HepG2 (cell line): Measurements from ENCODE around the gene SIX5. TPM values are rescaled to one million over a fixed set of nuclear protein-coding genes. Genes with fewer than 3 reads are reported as not detected.
A peak's percentile ranks its signal among the peaks of the same experiment; 100 is the strongest.

Source experiments
- CEBPG ChIP-seq: IDR thresholded peaks from 2 replicates; pipeline ENCODE4 v1.6.1; 2016
- DNMT1 ChIP-seq: sonication (generic); formaldehyde crosslinking; IDR thresholded peaks from 2 replicates; pipeline ENCODE4 v1.5.1; 2020; ENCODE audit warnings: mild to moderate bottlenecking, missing genetic modification reagents
- EHMT2 ChIP-seq: fragments of 200-600 bp; sonication (generic); IDR thresholded peaks from 2 replicates; pipeline ENCODE4 v1.7.0; 2017; ENCODE audit warnings: antibody characterized with exemption, low read depth, low read length, borderline replicate concordance
- JDP2 ChIP-seq: sonication (generic); formaldehyde crosslinking; IDR thresholded peaks from 2 replicates; pipeline ENCODE4 v1.8.1; 2022; ENCODE audit warnings: missing genetic modification reagents, borderline replicate concordance
- KDM1A ChIP-seq: IDR thresholded peaks from 2 replicates; pipeline ENCODE4 v1.6.1; 2016; ENCODE audit warnings: missing compliant biosample characterization
- POLR2A ChIP-seq, 2 experiments: IDR thresholded peaks; 2 replicates each; pipeline ENCODE4 v1.6.1; 2011; ENCODE audit warnings: low read depth in 2 of 2, low read length in 2 of 2, mild to moderate bottlenecking in 1 of 2, moderate library complexity in 1 of 2; ENCODE audit not compliant: insufficient read depth in 1 of 2
- PRMT3 ChIP-seq: sonication (generic); formaldehyde crosslinking; IDR thresholded peaks from 2 replicates; pipeline ENCODE4 v1.8.1; 2022; ENCODE audit warnings: low read depth, mild to moderate bottlenecking, moderate library complexity, missing genetic modification reagents, borderline replicate concordance
- REPIN1 ChIP-seq: sonication (generic); formaldehyde crosslinking; IDR thresholded peaks from 2 replicates; pipeline ENCODE4 v1.8.0; 2022; ENCODE audit warnings: missing genetic modification reagents, low read depth, mild to moderate bottlenecking, borderline replicate concordance
- TAF1 ChIP-seq: sonication (generic); formaldehyde crosslinking; IDR thresholded peaks from 2 replicates; pipeline ENCODE4 v1.4.0; 2020; ENCODE audit warnings: missing genetic modification reagents
- TCF7 ChIP-seq: sonication (generic); IDR thresholded peaks from 2 replicates; pipeline ENCODE4 v1.6.1; 2016; ENCODE audit warnings: antibody characterized with exemption, low read depth
- TRIM24 ChIP-seq: sonication (generic); formaldehyde crosslinking; IDR thresholded peaks from 2 replicates; pipeline ENCODE4 v1.8.0; 2022; ENCODE audit warnings: mild to moderate bottlenecking, missing genetic modification reagents
- ZFP37 ChIP-seq: sonication (generic); formaldehyde crosslinking; IDR thresholded peaks from 2 replicates; pipeline ENCODE4 v1.4.0; 2020; ENCODE audit warnings: missing genetic modification reagents, borderline replicate concordance
- ZFP90 ChIP-seq: sonication (generic); formaldehyde crosslinking; IDR thresholded peaks from 2 replicates; pipeline ENCODE4 v1.8.0; 2022; ENCODE audit warnings: missing genetic modification reagents, mild to moderate bottlenecking, inconsistent platforms, borderline replicate concordance
- ZIK1 ChIP-seq: sonication (generic); formaldehyde crosslinking; IDR thresholded peaks from 2 replicates; pipeline ENCODE4 v1.5.0; 2020; ENCODE audit warnings: mild to moderate bottlenecking, low read depth, missing genetic modification reagents, borderline replicate concordance
- ZNF230 ChIP-seq: sonication (generic); formaldehyde crosslinking; IDR thresholded peaks from 2 replicates; pipeline ENCODE4 v1.4.0; 2020; ENCODE audit warnings: mild to moderate bottlenecking, missing genetic modification reagents
- ZNF282 ChIP-seq: fragments of 450-650 bp; IDR thresholded peaks from 2 replicates; pipeline ENCODE4 v1.6.1; 2018; ENCODE audit not compliant: partially characterized antibody
- ZNF33A ChIP-seq: sonication (generic); formaldehyde crosslinking; IDR thresholded peaks from 2 replicates; pipeline ENCODE4 v1.5.1; 2020; ENCODE audit warnings: missing genetic modification reagents, mild to moderate bottlenecking, moderate library complexity, borderline replicate concordance
- ZNF34 ChIP-seq: sonication (generic); formaldehyde crosslinking; IDR thresholded peaks from 2 replicates; pipeline ENCODE4 v1.4.0; 2020; ENCODE audit warnings: mild to moderate bottlenecking, missing genetic modification reagents, borderline replicate concordance
- ZNF441 ChIP-seq: sonication (generic); formaldehyde crosslinking; IDR thresholded peaks from 2 replicates; pipeline ENCODE4 v1.7.0; 2021; ENCODE audit warnings: missing genetic modification reagents, borderline replicate concordance
- ZNF552 ChIP-seq: sonication (generic); formaldehyde crosslinking; IDR thresholded peaks from 2 replicates; pipeline ENCODE4 v1.9.0; 2022; ENCODE audit warnings: missing genetic modification reagents, mild to moderate bottlenecking, borderline replicate concordance
- ZNF598 ChIP-seq: sonication (generic); formaldehyde crosslinking; IDR thresholded peaks from 2 replicates; pipeline ENCODE4 v1.5.1; 2020; ENCODE audit warnings: mild to moderate bottlenecking, missing genetic modification reagents, borderline replicate concordance
- ZNF660 ChIP-seq: sonication (generic); formaldehyde crosslinking; IDR thresholded peaks from 2 replicates; pipeline ENCODE4 v1.5.1; 2020; ENCODE audit warnings: mild to moderate bottlenecking, low read depth, missing genetic modification reagents, borderline replicate concordance
- polyA plus RNA-seq, 8 experiments: library from polyadenylated mRNA; depleted of rRNA in 3 of 8; stranded (reverse) in 7 of 8; unstranded in 1 of 8; fragments of >200 nt; fragmentation: Illumina TruSeq in 4 of 8; extraction: Trizol in 4 of 8; gene quantifications; 2 replicates each; pipeline versions ENCODE4 v1.2.1 to v1.2.3, GENCODE V29; 2011 to 2016; ENCODE audit warnings: low read depth in 4 of 8, missing spikeins in 1 of 8, mixed read lengths in 1 of 8; ENCODE audit not compliant: insufficient read depth in 1 of 8
- total RNA-seq, 5 experiments: library from RNA; depleted of rRNA; stranded (reverse); fragments of >200 nt; fragmentation: Illumina TruSeq; extraction: Trizol; gene quantifications; 2 replicates each; pipeline ENCODE4 v1.2.3, GENCODE V29; 2016; ENCODE audit warnings: low read depth in 1 of 5
- TF ChIP-seq, protein P1 (sequence below): sonication (generic); formaldehyde crosslinking; IDR thresholded peaks from 2 replicates; pipeline ENCODE4 v1.8.0; 2022; ENCODE audit warnings: missing genetic modification reagents, mild to moderate bottlenecking, moderate library complexity, borderline replicate concordance
- TF ChIP-seq, protein P2 (sequence below): sonication (generic); formaldehyde crosslinking; IDR thresholded peaks from 2 replicates; pipeline ENCODE4 v1.8.0; 2023; ENCODE audit warnings: mild to moderate bottlenecking, missing genetic modification reagents
- TF ChIP-seq, protein P3 (sequence below): sonication (generic); formaldehyde crosslinking; IDR thresholded peaks from 2 replicates; pipeline ENCODE4 v1.5.0; 2020; ENCODE audit warnings: missing genetic modification reagents, mild to moderate bottlenecking, borderline replicate concordance

Gene SIX5
- total and polyA plus RNA-seq, 2 of the 13 experiments (the other 11 are each of a cell fraction or from before 2014, with no cell fraction given) = 7.7 to 10.5 TPM

DNA sequence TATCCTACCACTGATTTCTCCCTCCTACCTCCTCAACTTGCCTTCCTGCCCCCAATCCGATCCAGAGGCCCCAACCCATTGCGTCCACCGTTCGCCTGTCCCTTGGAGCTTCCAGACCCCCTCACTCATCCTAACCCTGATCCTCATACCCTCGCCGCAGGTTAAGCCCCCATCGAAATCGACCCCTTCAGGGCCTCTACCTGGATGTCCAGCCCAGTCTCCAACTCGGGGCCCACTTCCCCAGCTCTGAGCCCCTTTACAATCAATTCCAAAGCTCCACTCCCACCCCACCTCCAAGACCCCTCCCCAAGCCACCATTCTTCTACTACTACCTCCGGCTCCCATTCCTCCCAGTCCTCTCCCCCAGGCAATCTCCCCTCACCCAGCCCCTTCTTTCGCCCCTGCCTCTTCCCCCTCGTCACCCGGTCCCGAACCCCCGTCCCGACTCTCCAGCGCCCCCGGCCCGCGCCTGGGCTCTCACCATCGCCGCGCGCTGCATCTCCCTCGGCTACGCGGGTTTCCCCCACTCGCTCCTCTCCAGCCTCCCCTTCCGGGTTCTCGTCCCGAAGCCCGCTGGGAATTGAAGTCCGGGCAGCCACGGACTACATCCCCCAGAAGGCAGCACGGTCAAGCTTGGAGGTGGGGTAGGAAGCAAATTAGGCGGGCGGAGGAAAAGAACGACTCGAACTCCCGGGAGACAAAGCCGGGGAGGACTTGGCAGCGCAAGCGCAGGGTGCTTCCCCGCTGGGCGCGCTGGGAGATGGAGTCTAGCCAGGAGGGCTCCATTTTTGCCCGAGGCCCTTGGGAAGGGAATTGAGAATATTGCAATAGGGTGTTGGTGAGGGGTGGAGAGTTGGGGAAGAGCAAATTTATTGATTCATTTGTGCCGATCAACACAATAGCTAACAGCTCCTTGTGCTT lies 38.4 kb downstream of the SIX5 start, which contains the start of gene FBXO46 (continued):
- TF ChIP-seq DNMT1 (CRISPR knock-in tag) (no peak), ZIK1 (CRISPR knock-in tag) (no peak), REPIN1 (CRISPR knock-in tag) (peak; percentile 85; the same call in 1 of the 2 replicates), TAF1 (CRISPR knock-in tag) (peak; percentile 41; the same call in 1 of the 2 replicates), ZNF660 (no peak), ZNF441 (CRISPR knock-in tag) (no peak), ZNF552 (no peak), PRMT3 (CRISPR knock-in tag) (no peak), ZNF33A (no peak), ZFP37 (no peak), CEBPG (no peak; the same call in 1 of the 2 replicates), ZNF230 (no peak), KDM1A (CRISPR knock-in tag) (no peak), TCF7 (no peak), ZNF598 (0 out of 2 replicates have a peak, but pooled peaks have one; percentile 7), ZFP90 (no peak), ZNF34 (0 out of 2 replicates have a peak, but pooled peaks have one; percentile 51), EHMT2 (no peak), ZNF282 (no peak), POLR2A (IDR thresholded peaks at IDR 0.05; ENCODE audit: insufficient read depth in 1 of 2, low read depth in 2 of 2, low read length in 2 of 2) (peak in 1 of 2 experiments; percentile 84; a peak in 2 of 4 replicates), TRIM24 (CRISPR knock-in tag) (no peak), JDP2 (CRISPR knock-in tag) (no peak)
- TF ChIP-seq, protein P1, sequence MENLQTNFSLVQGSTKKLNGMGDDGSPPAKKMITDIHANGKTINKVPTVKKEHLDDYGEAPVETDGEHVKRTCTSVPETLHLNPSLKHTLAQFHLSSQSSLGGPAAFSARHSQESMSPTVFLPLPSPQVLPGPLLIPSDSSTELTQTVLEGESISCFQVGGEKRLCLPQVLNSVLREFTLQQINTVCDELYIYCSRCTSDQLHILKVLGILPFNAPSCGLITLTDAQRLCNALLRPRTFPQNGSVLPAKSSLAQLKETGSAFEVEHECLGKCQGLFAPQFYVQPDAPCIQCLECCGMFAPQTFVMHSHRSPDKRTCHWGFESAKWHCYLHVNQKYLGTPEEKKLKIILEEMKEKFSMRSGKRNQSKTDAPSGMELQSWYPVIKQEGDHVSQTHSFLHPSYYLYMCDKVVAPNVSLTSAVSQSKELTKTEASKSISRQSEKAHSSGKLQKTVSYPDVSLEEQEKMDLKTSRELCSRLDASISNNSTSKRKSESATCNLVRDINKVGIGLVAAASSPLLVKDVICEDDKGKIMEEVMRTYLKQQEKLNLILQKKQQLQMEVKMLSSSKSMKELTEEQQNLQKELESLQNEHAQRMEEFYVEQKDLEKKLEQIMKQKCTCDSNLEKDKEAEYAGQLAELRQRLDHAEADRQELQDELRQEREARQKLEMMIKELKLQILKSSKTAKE (CRISPR knock-in tag) = peak; percentile 38; the same call in 1 of the 2 replicates
- TF ChIP-seq, protein P2, sequence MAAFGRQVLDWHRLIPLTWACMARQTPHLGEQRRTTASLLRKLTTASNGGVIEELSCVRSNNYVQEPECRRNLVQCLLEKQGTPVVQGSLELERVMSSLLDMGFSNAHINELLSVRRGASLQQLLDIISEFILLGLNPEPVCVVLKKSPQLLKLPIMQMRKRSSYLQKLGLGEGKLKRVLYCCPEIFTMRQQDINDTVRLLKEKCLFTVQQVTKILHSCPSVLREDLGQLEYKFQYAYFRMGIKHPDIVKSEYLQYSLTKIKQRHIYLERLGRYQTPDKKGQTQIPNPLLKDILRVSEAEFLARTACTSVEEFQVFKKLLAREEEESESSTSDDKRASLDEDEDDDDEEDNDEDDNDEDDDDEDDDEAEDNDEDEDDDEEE (CRISPR knock-in tag) = no peak
- TF ChIP-seq, protein P3, sequence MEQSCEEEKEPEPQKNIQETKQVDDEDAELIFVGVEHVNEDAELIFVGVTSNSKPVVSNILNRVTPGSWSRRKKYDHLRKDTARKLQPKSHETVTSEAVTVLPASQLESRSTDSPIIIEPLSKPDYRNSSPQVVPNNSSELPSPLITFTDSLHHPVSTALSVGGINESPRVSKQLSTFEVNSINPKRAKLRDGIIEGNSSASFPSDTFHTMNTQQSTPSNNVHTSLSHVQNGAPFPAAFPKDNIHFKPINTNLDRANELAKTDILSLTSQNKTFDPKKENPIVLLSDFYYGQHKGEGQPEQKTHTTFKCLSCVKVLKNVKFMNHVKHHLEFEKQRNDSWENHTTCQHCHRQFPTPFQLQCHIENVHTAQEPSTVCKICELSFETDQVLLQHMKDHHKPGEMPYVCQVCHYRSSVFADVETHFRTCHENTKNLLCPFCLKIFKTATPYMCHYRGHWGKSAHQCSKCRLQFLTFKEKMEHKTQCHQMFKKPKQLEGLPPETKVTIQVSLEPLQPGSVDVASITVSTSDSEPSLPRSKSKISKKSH (CRISPR knock-in tag) = no peak
